Chondrocyte (in vitro differentiated cells): Measurements from ENCODE around the gene IGSF3. TPM values are rescaled to one million over a fixed set of nuclear protein-coding genes. Genes with fewer than 3 reads are reported as not detected.
"Not testable (repeated sequence)": the region's sequence is repeated elsewhere in the genome, so short reads cannot be mapped to it uniquely, and the experiment has no call there.

ENCODE experiments used
- DNase-seq: peaks from one replicate; pipeline ENCODE4 v3.0.0; 2021; ENCODE audit warnings: mixed read lengths, low spot score
- H3K27ac Mint-ChIP-seq: one replicate; pipeline ENCODE4 v1.8.0; 2021; ENCODE audit warnings: mild to moderate bottlenecking, moderate library complexity, mixed read lengths; ENCODE audit not compliant: unreplicated experiment
- H3K27me3 Mint-ChIP-seq: 2 replicates; pipeline ENCODE4 v1.8.0; 2021; ENCODE audit warnings: low read depth, mixed read lengths
- H3K36me3 Mint-ChIP-seq: 2 replicates; pipeline ENCODE4 v1.8.0; 2021; ENCODE audit warnings: low read depth, mixed read lengths
- H3K4me1 Mint-ChIP-seq: 2 replicates; pipeline ENCODE4 v1.8.0; 2021; ENCODE audit warnings: low read depth, mild to moderate bottlenecking, mixed read lengths
- H3K4me3 Mint-ChIP-seq: one replicate; pipeline ENCODE4 v1.8.0; 2021; ENCODE audit warnings: mild to moderate bottlenecking, moderate library complexity, mixed read lengths; ENCODE audit not compliant: unreplicated experiment
- H3K9me3 Mint-ChIP-seq: 2 replicates; pipeline ENCODE4 v1.8.0; 2021; ENCODE audit warnings: low read depth, mixed read lengths
- CTCF ChIP-seq: fragments of 200-600 bp; sonication (generic); IDR thresholded peaks from 2 replicates; pipeline ENCODE4 v1.5.0; 2021; ENCODE audit warnings: antibody characterized with exemption, mild to moderate bottlenecking, moderate library complexity
- total RNA-seq: library from RNA; stranded (reverse); gene quantifications from 3 replicates; pipeline ENCODE4 v1.2.1, GENCODE V29; 2021

IGSF3 gene
- total RNA-seq, 1 donor from 2014 or later = 20.5 TPM

GRCh38 chr1:116645802-116646672, 21.5 kb downstream of the IGSF3 start:
- not testable (repeated sequence) for H3K9me3 Mint-ChIP-seq

GRCh38 chr1:116644993-116645392, 22.5 kb downstream of the IGSF3 start:
- H3K9me3 Mint-ChIP-seq, H3K4me3 Mint-ChIP-seq, H3K27me3 Mint-ChIP-seq, H3K36me3 Mint-ChIP-seq, DNase-seq, H3K27ac Mint-ChIP-seq: not testable (repeated sequence)
- H3K4me1 Mint-ChIP-seq = peaks cover 41% of the 10 kb centered on the region

More at GRCh38 chr1:116645802-116646672, 21.5 kb downstream of the IGSF3 start:
- H3K4me1 Mint-ChIP-seq = peaks cover 41% of the 10 kb centered on the region
- H3K36me3 Mint-ChIP-seq, H3K27ac Mint-ChIP-seq, DNase-seq, H3K27me3 Mint-ChIP-seq, H3K4me3 Mint-ChIP-seq: not testable (repeated sequence)
- peak; percentile 10 for TF ChIP-seq CTCF

- H3K4me1 Mint-ChIP-seq = peaks cover 37% of the 10 kb centered on the region
- not testable (repeated sequence) for DNase-seq, H3K9me3 Mint-ChIP-seq, H3K4me3 Mint-ChIP-seq, H3K36me3 Mint-ChIP-seq, H3K27me3 Mint-ChIP-seq
- H3K27ac Mint-ChIP-seq = peak overlapping the region; percentile 9
These were observed 23.4 kb downstream of the IGSF3 start for GRCh38 chr1:116644096-116644495.

GRCh38 chr1:116643281-116643751, 24.2 kb downstream of the IGSF3 start:
- H3K27me3 Mint-ChIP-seq, H3K36me3 Mint-ChIP-seq, DNase-seq, H3K9me3 Mint-ChIP-seq, H3K4me3 Mint-ChIP-seq: not testable (repeated sequence)
- peak overlapping the region; percentile 84 for H3K27ac Mint-ChIP-seq
- H3K4me1 Mint-ChIP-seq = peaks cover 33% of the 10 kb centered on the region

GRCh38 chr1:116642311-116643280, 24.9 kb downstream of the IGSF3 start:
- H3K4me3 Mint-ChIP-seq, H3K27me3 Mint-ChIP-seq, H3K36me3 Mint-ChIP-seq, DNase-seq, H3K9me3 Mint-ChIP-seq: not testable (repeated sequence)
- H3K4me1 Mint-ChIP-seq = peaks cover 39% of the 10 kb centered on the region
- H3K27ac Mint-ChIP-seq = peak overlapping the region; percentile 84

- H3K36me3 Mint-ChIP-seq, H3K27ac Mint-ChIP-seq: not testable (repeated sequence)
These were observed 29.9 kb downstream of the IGSF3 start for GRCh38 chr1:116637583-116637982.

GRCh38 chr1:116636584-116636983, 30.9 kb downstream of the IGSF3 start:
- not testable (repeated sequence) for DNase-seq, H3K36me3 Mint-ChIP-seq, H3K27me3 Mint-ChIP-seq, H3K9me3 Mint-ChIP-seq, H3K27ac Mint-ChIP-seq, H3K4me3 Mint-ChIP-seq
- peaks cover 13% of the 10 kb centered on the region for H3K4me1 Mint-ChIP-seq

More at GRCh38 chr1:116637583-116637982, 29.9 kb downstream of the IGSF3 start:
- H3K27me3 Mint-ChIP-seq, H3K9me3 Mint-ChIP-seq, DNase-seq, H3K4me3 Mint-ChIP-seq: not testable (repeated sequence)
- peaks cover 22% of the 10 kb centered on the region for H3K4me1 Mint-ChIP-seq

- not testable (repeated sequence) for H3K27ac Mint-ChIP-seq, H3K9me3 Mint-ChIP-seq, H3K27me3 Mint-ChIP-seq, DNase-seq, H3K4me3 Mint-ChIP-seq, H3K36me3 Mint-ChIP-seq
- H3K4me1 Mint-ChIP-seq = peaks cover 11% of the 10 kb centered on the region
These were observed 33.1 kb downstream of the IGSF3 start for GRCh38 chr1:116634386-116634785.

- H3K4me1 Mint-ChIP-seq, DNase-seq, H3K36me3 Mint-ChIP-seq, H3K27me3 Mint-ChIP-seq, H3K4me3 Mint-ChIP-seq, H3K27ac Mint-ChIP-seq, H3K9me3 Mint-ChIP-seq: not testable (repeated sequence)
These were observed 35.3 kb downstream of the IGSF3 start for GRCh38 chr1:116631996-116632925.

- H3K4me3 Mint-ChIP-seq, DNase-seq: not testable (repeated sequence)
These were observed 36.0 kb downstream of the IGSF3 start for GRCh38 chr1:116631554-116631953.

More at GRCh38 chr1:116631554-116631953, 36.0 kb downstream of the IGSF3 start:
- H3K36me3 Mint-ChIP-seq, H3K4me1 Mint-ChIP-seq, H3K9me3 Mint-ChIP-seq, H3K27me3 Mint-ChIP-seq, H3K27ac Mint-ChIP-seq: not testable (repeated sequence)
